ENCODE data around the gene NFYA. TPM values are rescaled to one million over a fixed set of nuclear protein-coding genes. Genes with fewer than 3 reads are reported as not detected.

NFYA gene
- total RNA-seq, 1 experiment from 2014 or later, result 34.7 TPM

DNA sequence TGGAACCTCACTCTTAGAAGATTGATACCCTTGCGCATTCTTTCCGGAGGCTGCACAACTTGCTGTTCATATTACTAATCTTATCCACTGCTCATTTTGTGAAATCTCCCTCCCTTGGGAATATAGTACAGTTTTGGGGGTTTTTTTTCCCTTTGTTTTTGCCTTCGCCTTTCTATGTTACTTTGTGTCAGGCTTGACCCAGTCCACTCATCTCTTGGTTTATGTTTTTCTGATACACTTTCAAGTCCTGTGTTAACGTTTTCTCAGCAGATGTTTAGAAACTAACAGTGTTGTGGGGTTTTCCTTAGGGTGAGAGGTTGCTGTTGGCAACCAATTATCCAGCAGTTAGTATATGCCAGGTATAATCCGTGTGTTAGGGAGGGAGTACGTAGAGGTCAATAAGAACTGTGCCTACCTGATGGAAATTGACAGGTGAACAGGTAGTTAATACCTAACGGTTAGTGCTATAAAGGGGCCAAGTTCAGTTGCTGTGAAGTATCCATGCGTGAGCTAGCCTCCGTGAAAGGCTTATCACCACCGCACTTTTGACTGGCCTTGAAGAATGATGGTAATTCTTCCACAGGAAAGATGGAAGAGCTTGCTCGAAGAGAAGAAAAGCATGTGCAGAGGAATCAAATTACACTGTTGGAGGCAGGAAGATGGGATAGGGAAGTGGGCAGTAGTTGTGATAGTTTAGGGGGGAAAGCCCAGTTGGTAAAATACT lies 1.4 kb downstream of the NFYA start:
- Mint-ChIP-seq H3K36me3 (peaks cover 14% of the 10 kb centered on the region), H3K4me1 (peaks cover 37% of the 10 kb centered on the region), H3K9me3 (no peaks in the 10 kb centered on the region), H3K27ac (peak overlapping the region; percentile 92), H3K4me3 (peak overlapping the region; percentile 85), H3K27me3 (ENCODE audit: low read depth) (no peaks in the 10 kb centered on the region)
- CTCF ChIA-PET, result interaction anchor here (1.6 kb wide), 1 partner anchor 27 kb away, joined by 4 read pairs; no protein-coding TSS in a partner anchor
- POLR2A ChIA-PET, result no interaction called here
- DNase-seq (ENCODE audit: low spot score) (no peak), ATAC-seq (no peak)
- TF ChIP-seq OVOL2 (CRISPR knock-in tag; IDR thresholded peaks at IDR 0.05; ENCODE audit: borderline replicate concordance), result no peak
- TF ChIP-seq ZNF232 (CRISPR knock-in tag; IDR thresholded peaks at IDR 0.05), result no peak
- TF ChIP-seq, protein P1, sequence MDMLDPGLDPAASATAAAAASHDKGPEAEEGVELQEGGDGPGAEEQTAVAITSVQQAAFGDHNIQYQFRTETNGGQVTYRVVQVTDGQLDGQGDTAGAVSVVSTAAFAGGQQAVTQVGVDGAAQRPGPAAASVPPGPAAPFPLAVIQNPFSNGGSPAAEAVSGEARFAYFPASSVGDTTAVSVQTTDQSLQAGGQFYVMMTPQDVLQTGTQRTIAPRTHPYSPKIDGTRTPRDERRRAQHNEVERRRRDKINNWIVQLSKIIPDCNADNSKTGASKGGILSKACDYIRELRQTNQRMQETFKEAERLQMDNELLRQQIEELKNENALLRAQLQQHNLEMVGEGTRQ (CRISPR knock-in tag; IDR thresholded peaks at IDR 0.05), result no peak
- no peak for TF ChIP-seq MYBL2 (CRISPR knock-in tag; IDR thresholded peaks at IDR 0.05)
- TF ChIP-seq TEAD4 (CRISPR knock-in tag; IDR thresholded peaks at IDR 0.05), result no peak
- no peak for TF ChIP-seq ZNF121 (CRISPR knock-in tag; IDR thresholded peaks at IDR 0.05)
- TF ChIP-seq, protein P2, sequence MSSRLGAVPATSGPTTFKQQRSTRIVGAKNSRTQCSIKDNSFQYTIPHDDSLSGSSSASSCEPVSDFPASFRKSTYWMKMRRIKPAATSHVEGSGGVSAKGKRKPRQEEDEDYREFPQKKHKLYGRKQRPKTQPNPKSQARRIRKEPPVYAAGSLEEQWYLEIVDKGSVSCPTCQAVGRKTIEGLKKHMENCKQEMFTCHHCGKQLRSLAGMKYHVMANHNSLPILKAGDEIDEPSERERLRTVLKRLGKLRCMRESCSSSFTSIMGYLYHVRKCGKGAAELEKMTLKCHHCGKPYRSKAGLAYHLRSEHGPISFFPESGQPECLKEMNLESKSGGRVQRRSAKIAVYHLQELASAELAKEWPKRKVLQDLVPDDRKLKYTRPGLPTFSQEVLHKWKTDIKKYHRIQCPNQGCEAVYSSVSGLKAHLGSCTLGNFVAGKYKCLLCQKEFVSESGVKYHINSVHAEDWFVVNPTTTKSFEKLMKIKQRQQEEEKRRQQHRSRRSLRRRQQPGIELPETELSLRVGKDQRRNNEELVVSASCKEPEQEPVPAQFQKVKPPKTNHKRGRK (CRISPR knock-in tag; IDR thresholded peaks at IDR 0.05; ENCODE audit: borderline replicate concordance), result no peak
- TF ChIP-seq, protein P3, sequence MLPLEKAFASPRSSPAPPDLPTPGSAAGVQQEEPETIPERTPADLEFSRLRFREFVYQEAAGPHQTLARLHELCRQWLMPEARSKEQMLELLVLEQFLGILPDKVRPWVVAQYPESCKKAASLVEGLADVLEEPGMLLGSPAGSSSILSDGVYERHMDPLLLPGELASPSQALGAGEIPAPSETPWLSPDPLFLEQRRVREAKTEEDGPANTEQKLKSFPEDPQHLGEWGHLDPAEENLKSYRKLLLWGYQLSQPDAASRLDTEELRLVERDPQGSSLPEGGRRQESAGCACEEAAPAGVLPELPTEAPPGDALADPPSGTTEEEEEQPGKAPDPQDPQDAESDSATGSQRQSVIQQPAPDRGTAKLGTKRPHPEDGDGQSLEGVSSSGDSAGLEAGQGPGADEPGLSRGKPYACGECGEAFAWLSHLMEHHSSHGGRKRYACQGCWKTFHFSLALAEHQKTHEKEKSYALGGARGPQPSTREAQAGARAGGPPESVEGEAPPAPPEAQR (CRISPR knock-in tag; IDR thresholded peaks at IDR 0.05), result no peak
- TF ChIP-seq, protein P4, sequence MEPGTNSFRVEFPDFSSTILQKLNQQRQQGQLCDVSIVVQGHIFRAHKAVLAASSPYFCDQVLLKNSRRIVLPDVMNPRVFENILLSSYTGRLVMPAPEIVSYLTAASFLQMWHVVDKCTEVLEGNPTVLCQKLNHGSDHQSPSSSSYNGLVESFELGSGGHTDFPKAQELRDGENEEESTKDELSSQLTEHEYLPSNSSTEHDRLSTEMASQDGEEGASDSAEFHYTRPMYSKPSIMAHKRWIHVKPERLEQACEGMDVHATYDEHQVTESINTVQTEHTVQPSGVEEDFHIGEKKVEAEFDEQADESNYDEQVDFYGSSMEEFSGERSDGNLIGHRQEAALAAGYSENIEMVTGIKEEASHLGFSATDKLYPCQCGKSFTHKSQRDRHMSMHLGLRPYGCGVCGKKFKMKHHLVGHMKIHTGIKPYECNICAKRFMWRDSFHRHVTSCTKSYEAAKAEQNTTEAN (CRISPR knock-in tag; IDR thresholded peaks at IDR 0.05), result no peak
- TF ChIP-seq ELF4 (CRISPR knock-in tag; IDR thresholded peaks at IDR 0.05; ENCODE audit: low read depth), result no peak
- TF ChIP-seq NFATC4 (CRISPR knock-in tag; IDR thresholded peaks at IDR 0.05), result no peak
- TF ChIP-seq ZBTB21 (CRISPR knock-in tag; IDR thresholded peaks at IDR 0.05; ENCODE audit: borderline replicate concordance), result no peak
- TF ChIP-seq KAT7 (CRISPR knock-in tag; IDR thresholded peaks at IDR 0.05; ENCODE audit: borderline replicate concordance), result no peak
- TF ChIP-seq, protein P5, sequence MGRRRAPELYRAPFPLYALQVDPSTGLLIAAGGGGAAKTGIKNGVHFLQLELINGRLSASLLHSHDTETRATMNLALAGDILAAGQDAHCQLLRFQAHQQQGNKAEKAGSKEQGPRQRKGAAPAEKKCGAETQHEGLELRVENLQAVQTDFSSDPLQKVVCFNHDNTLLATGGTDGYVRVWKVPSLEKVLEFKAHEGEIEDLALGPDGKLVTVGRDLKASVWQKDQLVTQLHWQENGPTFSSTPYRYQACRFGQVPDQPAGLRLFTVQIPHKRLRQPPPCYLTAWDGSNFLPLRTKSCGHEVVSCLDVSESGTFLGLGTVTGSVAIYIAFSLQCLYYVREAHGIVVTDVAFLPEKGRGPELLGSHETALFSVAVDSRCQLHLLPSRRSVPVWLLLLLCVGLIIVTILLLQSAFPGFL (CRISPR knock-in tag; IDR thresholded peaks at IDR 0.05; ENCODE audit: borderline replicate concordance), result no peak
- no peak for TF ChIP-seq CREB1 (CRISPR knock-in tag; IDR thresholded peaks at IDR 0.05)
- TF ChIP-seq ZNF416 (CRISPR knock-in tag; IDR thresholded peaks at IDR 0.05), result no peak
- no peak for TF ChIP-seq GABPB1 (CRISPR knock-in tag; IDR thresholded peaks at IDR 0.05)
- TF ChIP-seq, protein P6, sequence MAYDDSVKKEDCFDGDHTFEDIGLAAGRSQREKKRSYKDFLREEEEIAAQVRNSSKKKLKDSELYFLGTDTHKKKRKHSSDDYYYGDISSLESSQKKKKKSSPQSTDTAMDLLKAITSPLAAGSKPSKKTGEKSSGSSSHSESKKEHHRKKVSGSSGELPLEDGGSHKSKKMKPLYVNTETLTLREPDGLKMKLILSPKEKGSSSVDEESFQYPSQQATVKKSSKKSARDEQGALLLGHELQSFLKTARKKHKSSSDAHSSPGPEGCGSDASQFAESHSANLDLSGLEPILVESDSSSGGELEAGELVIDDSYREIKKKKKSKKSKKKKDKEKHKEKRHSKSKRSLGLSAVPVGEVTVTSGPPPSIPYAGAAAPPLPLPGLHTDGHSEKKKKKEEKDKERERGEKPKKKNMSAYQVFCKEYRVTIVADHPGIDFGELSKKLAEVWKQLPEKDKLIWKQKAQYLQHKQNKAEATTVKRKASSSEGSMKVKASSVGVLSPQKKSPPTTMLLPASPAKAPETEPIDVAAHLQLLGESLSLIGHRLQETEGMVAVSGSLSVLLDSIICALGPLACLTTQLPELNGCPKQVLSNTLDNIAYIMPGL (CRISPR knock-in tag; IDR thresholded peaks at IDR 0.05), result no peak
- TF ChIP-seq, protein P7, sequence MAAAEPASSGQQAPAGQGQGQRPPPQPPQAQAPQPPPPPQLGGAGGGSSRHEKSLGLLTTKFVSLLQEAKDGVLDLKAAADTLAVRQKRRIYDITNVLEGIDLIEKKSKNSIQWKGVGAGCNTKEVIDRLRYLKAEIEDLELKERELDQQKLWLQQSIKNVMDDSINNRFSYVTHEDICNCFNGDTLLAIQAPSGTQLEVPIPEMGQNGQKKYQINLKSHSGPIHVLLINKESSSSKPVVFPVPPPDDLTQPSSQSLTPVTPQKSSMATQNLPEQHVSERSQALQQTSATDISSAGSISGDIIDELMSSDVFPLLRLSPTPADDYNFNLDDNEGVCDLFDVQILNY (CRISPR knock-in tag; IDR thresholded peaks at IDR 0.05), result no peak
- TF ChIP-seq ZNF396 (CRISPR knock-in tag; IDR thresholded peaks at IDR 0.05; ENCODE audit: borderline replicate concordance), result no peak

All from WTC11 (cell line).